ENCODE data around the gene ARL6IP6. TPM values are rescaled to one million over a fixed set of nuclear protein-coding genes. Genes with fewer than 3 reads are reported as not detected.

The ARL6IP6 gene
- total RNA-seq, 1 experiment from 2014 or later: 32.8 TPM

GRCh38 chr2:152790883-152791282, 72.5 kb downstream of the ARL6IP6 start:
- Mint-ChIP-seq H3K9me3 (ENCODE audit: low read depth, unreplicated experiment) (no peaks in the 10 kb centered on the region), H3K27ac (ENCODE audit: unreplicated experiment) (no peak overlapping the region), H3K36me3 (ENCODE audit: insufficient read depth, unreplicated experiment) (no peaks in the 10 kb centered on the region), H3K4me3 (ENCODE audit: low read depth, unreplicated experiment) (no peak overlapping the region), H3K4me1 (ENCODE audit: low read depth, unreplicated experiment) (no peaks in the 10 kb centered on the region), H3K27me3 (ENCODE audit: unreplicated experiment) (no peaks in the 10 kb centered on the region)
- no TSS peak for BruUV-seq (replicated peaks)
- intact Hi-C loops (cut with micrococcal nuclease; ENCODE audit: unreplicated experiment): no loop called here
- CTCF ChIA-PET: interaction anchor here (0.7 kb wide), 1 partner anchor 825 kb away, joined by 4 read pairs; no protein-coding TSS in a partner anchor
- TF ChIP-seq CTCF (IDR thresholded peaks at IDR 0.05; ENCODE audit: unreplicated experiment): no peak
- DNase-seq: no peak

- TF ChIP-seq CTCF (IDR thresholded peaks at IDR 0.05; ENCODE audit: unreplicated experiment): no peak
- BruUV-seq (replicated peaks): no TSS peak
- Mint-ChIP-seq H3K27ac (ENCODE audit: unreplicated experiment) (no peak overlapping the region), H3K4me3 (ENCODE audit: low read depth, unreplicated experiment) (no peak overlapping the region), H3K36me3 (ENCODE audit: insufficient read depth, unreplicated experiment) (no peaks in the 10 kb centered on the region), H3K27me3 (ENCODE audit: unreplicated experiment) (no peaks in the 10 kb centered on the region), H3K4me1 (ENCODE audit: low read depth, unreplicated experiment) (no peaks in the 10 kb centered on the region), H3K9me3 (ENCODE audit: low read depth, unreplicated experiment) (no peaks in the 10 kb centered on the region)
- no peak for DNase-seq
- intact Hi-C loops (cut with micrococcal nuclease; ENCODE audit: unreplicated experiment): no loop called here
- CTCF ChIA-PET: no interaction called here
Observed at GRCh38 chr2:152791979-152792378, 73.6 kb downstream of the ARL6IP6 start.

DNA sequence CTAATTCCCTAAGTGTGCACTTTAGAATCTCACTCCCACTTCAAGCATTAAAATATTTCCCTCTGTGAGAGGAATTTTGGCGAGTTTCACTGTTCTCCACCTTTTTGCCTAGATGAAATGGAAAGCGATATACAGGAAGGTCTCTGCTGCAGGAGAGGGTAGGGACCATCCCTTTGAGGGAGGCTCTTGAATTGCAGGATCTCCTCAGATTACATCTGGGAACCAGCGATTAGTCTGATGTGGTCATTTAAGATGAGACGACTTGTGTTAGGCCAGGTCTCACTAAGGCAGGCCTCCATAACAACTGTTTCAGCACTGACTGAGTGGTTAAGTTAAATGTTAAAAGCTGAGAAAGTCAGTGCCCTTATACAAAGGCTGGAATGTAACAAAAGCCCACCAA, 74.6 kb downstream of the ARL6IP6 start:
- H3K9me3 Mint-ChIP-seq (ENCODE audit: low read depth, unreplicated experiment): no peaks in the 10 kb centered on the region
- no peak for DNase-seq
- CTCF ChIA-PET: no interaction called here
- no peak for TF ChIP-seq CTCF (IDR thresholded peaks at IDR 0.05; ENCODE audit: unreplicated experiment)
- H3K36me3 Mint-ChIP-seq (ENCODE audit: insufficient read depth, unreplicated experiment): no peaks in the 10 kb centered on the region
- H3K27me3 Mint-ChIP-seq (ENCODE audit: unreplicated experiment): no peaks in the 10 kb centered on the region
- intact Hi-C loops (cut with micrococcal nuclease; ENCODE audit: unreplicated experiment): no loop called here
- no TSS peak for BruUV-seq (replicated peaks)
- no peak overlapping the region for H3K27ac Mint-ChIP-seq (ENCODE audit: unreplicated experiment)
- H3K4me3 Mint-ChIP-seq (ENCODE audit: low read depth, unreplicated experiment): no peak overlapping the region
- H3K4me1 Mint-ChIP-seq (ENCODE audit: low read depth, unreplicated experiment): no peaks in the 10 kb centered on the region

GRCh38 chr2:152796941-152797340, 78.5 kb downstream of the ARL6IP6 start:
- Mint-ChIP-seq H3K4me1 (ENCODE audit: low read depth, unreplicated experiment) (no peaks in the 10 kb centered on the region), H3K4me3 (ENCODE audit: low read depth, unreplicated experiment) (no peak overlapping the region), H3K9me3 (ENCODE audit: low read depth, unreplicated experiment) (no peaks in the 10 kb centered on the region), H3K27me3 (ENCODE audit: unreplicated experiment) (no peaks in the 10 kb centered on the region), H3K36me3 (ENCODE audit: insufficient read depth, unreplicated experiment) (no peaks in the 10 kb centered on the region), H3K27ac (ENCODE audit: unreplicated experiment) (no peak overlapping the region)
- intact Hi-C loops (cut with micrococcal nuclease; ENCODE audit: unreplicated experiment): loop anchor here (5.0 kb wide), 1 partner anchor 965 kb away; no protein-coding TSS in a partner anchor
- DNase-seq: no peak
- CTCF ChIA-PET: no interaction called here
- TF ChIP-seq CTCF (IDR thresholded peaks at IDR 0.05; ENCODE audit: unreplicated experiment): no peak
- BruUV-seq (replicated peaks): no TSS peak

Measured in Calu3 (cell line).